T-helper 17 cell (primary cell): ENCODE results near the gene SRGAP2C. TPM values are rescaled to one million over a fixed set of nuclear protein-coding genes. Genes with fewer than 3 reads are reported as not detected.
"Not testable (repeated sequence)": the region's sequence is repeated elsewhere in the genome, so short reads cannot be mapped to it uniquely, and the experiment has no call there.

Experiments
- ATAC-seq: fragments of 150-1000 bp; cut with Tn5 transposase; 2 replicates; pipeline ENCODE4 v1.10.0; 2021; ENCODE audit warnings: mild to moderate bottlenecking, moderate library complexity
- DNase-seq, 3 donors: peaks; one replicate each; pipeline versions ENCODE4 v3.0.0 to v3.0.0-alpha.2; 2020 to 2021
- H3K9me3 ChIP-seq: one replicate; pipeline ENCODE4 v1.7.0; 2013; ENCODE audit warnings: low read length, mild to moderate bottlenecking; ENCODE audit not compliant: control insufficient read depth, poor library complexity, severe bottlenecking
- H3K27ac Mint-ChIP-seq: one replicate; pipeline ENCODE4 v1.8.0; 2022; ENCODE audit warnings: mild to moderate bottlenecking, moderate library complexity, mixed read lengths
- H3K27me3 Mint-ChIP-seq: one replicate; pipeline ENCODE4 v1.8.0; 2022; ENCODE audit warnings: mixed read lengths
- H3K36me3 Mint-ChIP-seq: one replicate; pipeline ENCODE4 v1.8.0; 2022; ENCODE audit warnings: low read depth, mixed read lengths
- H3K4me1 Mint-ChIP-seq: one replicate; pipeline ENCODE4 v1.8.0; 2022; ENCODE audit warnings: mild to moderate bottlenecking, mixed read lengths
- H3K4me3 Mint-ChIP-seq: one replicate; pipeline ENCODE4 v1.8.0; 2022; ENCODE audit warnings: mild to moderate bottlenecking, moderate library complexity, mixed read lengths
- total RNA-seq, 4 donors: library from RNA in 2 of 4; stranded (reverse) in 2 of 4; gene quantifications; one replicate each; pipeline ENCODE4 v1.2.3 and lab custom pipeline; 2022 to 2026

The SRGAP2C gene
- total RNA-seq, 2 donors from 2014 or later: 19.7 to 31.7 TPM

DNA sequence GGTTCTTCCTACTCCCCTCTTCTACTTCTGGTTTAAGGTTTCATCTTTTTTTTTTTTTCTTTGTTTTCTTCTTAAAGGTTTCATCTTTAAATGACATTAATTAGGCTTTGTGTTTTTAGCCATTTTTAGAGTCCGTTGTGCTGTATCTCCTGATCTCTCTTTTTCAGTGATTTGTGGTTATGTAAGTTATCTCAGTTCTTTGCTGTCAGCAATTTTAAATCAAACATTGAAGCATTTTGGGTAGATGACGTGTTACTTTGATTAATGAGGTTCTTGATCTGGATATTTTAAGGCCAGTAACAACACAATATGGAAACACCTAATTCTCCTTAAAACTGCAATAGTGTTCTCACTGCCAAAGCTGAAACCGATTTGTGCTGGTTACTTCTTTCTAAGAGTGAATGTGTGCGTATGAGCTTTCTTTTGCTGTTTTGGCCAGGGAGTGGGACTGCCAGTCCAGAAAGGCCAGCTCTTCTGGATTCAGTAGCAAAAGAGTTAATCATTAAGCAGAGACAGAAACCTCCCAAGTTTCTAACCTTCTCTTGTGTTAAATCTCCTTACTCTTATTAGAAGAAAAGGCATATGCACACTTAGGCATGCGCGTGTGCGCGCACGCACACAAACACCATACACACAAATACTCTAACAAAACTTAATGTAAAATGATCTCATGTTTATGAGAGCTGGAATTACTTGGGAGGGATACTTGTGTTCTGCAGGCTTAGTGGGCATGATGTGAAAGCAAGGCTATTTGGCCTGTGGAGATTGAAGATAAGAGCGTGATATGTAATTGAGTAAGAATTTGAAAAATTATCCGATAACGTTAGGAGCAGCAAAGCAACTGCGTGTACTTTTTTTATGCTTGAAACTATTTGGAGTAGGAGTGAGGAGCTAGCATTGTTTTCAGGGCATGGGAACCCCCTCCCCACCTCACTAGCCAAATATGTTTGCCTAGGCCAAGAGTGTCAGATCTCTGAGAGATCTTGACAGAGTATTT, 16.5 kb downstream of the SRGAP2C start:
- not testable (repeated sequence) for DNase-seq, H3K27me3 Mint-ChIP-seq, H3K27ac Mint-ChIP-seq, H3K4me1 Mint-ChIP-seq, ATAC-seq, H3K36me3 Mint-ChIP-seq, H3K4me3 Mint-ChIP-seq, H3K9me3 ChIP-seq

DNA sequence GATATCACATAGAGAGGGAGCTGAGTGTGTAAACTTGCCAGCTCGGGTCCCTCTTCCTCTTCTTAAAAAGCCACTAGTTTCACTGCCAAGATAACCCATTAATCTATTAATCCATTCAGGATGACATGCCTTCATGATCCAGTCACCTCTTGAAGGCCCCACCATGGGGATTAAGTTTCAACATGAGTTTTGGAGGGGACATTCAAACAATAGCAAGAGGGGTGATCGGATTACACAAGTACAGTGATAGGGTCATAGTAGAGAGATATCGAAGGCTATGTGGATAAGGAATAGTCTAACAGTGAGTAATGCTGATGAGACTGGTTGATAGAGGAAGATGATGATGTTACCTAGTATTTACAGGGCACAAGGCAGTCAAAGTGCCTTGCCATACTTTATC, 18.2 kb downstream of the SRGAP2C start:
- H3K27ac Mint-ChIP-seq, H3K9me3 ChIP-seq, H3K36me3 Mint-ChIP-seq, ATAC-seq, H3K4me1 Mint-ChIP-seq, DNase-seq, H3K4me3 Mint-ChIP-seq, H3K27me3 Mint-ChIP-seq: not testable (repeated sequence)

DNA sequence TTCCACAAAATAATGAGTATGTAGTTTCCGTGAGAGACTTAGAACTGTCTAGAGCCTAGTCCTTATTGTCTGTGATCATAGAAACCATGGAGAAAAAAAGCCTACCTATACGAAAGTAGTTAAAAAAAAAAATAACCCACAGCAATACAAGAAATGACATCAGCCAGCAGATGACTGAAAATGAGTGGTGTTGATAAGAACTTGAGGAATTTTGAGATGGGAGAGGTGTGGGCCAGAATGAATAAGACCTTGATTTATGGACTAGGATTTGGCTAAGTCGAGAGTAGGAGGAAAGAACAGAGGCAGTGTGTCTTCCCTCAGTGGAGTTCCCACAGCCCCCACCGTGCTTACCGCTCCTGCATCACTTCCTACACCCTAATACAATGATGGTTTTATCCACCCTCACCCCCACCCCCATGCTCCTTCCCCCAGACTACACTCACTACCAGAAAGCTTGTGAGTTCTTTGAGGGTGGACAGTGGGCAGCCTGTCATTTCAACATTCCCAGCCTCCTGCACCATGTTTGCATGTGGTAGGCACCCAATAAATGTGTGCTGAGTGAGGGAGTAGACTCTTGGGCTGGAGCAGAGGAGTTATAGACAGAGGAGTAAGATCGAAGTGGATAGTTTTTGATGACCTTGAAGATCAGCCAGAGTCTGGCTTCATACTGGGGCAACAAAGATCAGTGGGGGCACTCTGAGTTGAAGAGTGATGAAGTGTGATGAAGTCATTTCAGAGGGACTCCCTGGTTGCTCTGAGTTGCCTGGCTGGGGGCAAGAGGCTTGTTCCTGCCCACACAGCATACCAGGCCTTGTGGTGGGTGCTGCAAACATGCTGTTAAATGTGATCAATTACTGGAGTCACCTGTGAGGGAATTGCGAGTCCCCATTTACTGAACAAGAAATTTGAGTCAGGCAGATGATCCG, 21.3 kb downstream of the SRGAP2C start:
- not testable (repeated sequence) for H3K36me3 Mint-ChIP-seq, ATAC-seq, H3K27ac Mint-ChIP-seq, H3K9me3 ChIP-seq, DNase-seq, H3K27me3 Mint-ChIP-seq, H3K4me1 Mint-ChIP-seq, H3K4me3 Mint-ChIP-seq

DNA sequence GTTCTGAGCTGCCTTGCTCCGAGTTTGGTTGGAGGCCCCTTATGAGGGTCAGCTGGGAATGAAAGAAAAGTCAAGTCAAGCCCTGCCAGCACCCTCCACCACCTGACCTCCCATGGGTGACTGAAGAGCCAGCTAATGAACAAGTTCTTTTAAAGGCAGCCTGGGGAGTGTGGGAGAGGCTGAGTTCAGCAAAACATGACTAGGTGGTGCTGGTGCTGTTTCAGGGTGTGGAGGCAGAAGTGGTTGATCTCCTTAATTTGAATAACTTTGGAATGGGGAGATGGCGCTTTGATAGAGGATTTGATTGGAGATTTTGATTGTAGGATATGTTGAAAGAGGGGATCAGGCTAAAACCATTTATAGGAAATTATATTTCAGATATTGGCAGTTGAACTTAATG, 22.6 kb downstream of the SRGAP2C start:
- H3K4me1 Mint-ChIP-seq, H3K36me3 Mint-ChIP-seq, DNase-seq, H3K9me3 ChIP-seq, H3K27me3 Mint-ChIP-seq, H3K4me3 Mint-ChIP-seq, H3K27ac Mint-ChIP-seq, ATAC-seq: not testable (repeated sequence)

DNA sequence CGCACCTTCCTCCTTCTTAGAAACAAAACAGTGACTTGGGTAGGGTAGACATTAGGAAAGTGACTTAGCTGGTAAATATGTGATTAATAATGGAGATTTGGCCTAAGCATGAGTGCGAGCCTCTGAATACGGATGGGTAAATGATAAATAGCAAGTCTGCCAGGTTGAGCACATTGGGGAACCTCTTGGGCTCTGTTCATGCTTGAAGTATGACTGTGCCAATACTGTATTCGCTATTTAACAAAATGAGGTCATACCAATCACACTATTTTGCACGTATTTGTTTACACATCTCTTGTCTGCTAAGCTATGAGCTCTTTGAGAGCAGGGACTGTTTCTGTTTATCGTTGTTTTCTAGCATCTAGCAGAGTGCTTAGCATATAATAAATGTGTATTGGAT, 23.6 kb downstream of the SRGAP2C start:
- H3K36me3 Mint-ChIP-seq, H3K27ac Mint-ChIP-seq, H3K4me3 Mint-ChIP-seq, H3K9me3 ChIP-seq, ATAC-seq, H3K27me3 Mint-ChIP-seq, H3K4me1 Mint-ChIP-seq, DNase-seq: not testable (repeated sequence)

DNA sequence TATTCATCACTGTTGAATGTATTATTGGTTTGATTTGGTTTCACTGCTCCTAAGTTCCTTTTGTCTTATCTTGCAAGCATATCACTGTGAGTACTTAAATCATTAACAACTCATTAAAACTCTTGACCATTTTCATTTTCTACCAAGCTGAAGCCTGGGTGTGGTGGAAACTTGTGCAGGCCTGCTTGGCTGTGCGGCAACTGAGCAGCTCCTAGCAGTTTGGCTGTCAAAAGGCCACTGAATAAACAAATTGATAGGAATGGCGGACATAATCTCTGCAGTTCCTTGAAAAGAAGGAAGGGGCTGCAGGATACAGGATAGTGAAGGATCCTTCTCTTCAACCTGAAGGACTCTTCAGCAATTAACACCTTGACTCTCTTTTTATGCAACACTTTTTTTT, 26.0 kb downstream of the SRGAP2C start:
- H3K36me3 Mint-ChIP-seq, ATAC-seq, H3K27me3 Mint-ChIP-seq, H3K9me3 ChIP-seq, DNase-seq, H3K27ac Mint-ChIP-seq, H3K4me1 Mint-ChIP-seq, H3K4me3 Mint-ChIP-seq: not testable (repeated sequence)

DNA sequence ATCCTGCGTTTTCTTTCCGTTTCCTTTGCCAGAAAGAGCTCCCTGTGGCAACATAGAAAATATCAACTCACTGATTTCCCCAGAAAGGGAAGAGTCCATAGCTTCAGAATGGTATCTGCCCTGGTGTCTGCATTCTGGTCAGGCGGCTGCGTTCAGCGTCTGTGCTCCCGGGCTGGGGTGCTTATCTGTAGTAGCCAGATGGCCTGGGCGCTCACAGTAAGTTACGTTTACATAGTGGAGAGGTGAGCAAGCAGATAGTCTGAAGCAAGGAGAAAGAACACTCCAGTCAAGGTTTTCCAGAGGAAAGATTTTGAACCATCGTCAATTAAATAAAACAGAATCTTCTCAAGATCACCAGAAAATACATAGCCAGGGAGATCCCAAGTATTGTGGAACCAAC, 28.7 kb downstream of the SRGAP2C start:
- not testable (repeated sequence) for H3K9me3 ChIP-seq, H3K4me3 Mint-ChIP-seq, H3K4me1 Mint-ChIP-seq, H3K27me3 Mint-ChIP-seq, H3K36me3 Mint-ChIP-seq, DNase-seq, H3K27ac Mint-ChIP-seq, ATAC-seq

DNA sequence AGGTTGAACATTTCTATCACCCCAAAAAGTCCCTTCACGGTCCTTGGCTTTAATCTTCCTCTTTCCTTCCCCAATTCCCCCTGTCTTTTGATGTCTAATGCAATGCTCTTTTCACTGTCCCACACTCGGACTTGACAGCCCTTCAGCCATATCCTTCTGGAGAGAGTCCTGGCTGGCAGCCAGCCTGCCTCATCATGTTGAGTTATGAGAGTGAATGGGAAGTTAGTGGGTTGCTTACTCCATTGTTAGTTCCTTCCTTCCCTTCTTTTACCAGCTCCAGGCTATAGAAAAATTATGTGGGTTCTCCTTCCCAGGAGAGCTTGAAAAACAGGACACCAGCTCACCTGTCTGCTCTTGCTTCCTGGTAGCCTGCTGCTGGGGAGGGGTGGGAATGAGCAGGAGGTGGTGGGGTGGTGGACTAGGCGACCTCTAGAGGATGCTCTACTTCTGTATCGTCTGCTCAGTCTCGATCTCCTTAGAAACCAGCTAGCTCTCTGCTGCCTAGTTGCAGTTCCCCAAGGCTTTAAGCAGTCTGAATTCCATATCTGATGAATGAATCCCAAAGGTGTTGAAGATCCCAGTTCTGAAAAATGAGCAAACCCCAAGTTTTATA, 29.9 kb downstream of the SRGAP2C start:
- ATAC-seq: peak; percentile 36
- H3K4me3 Mint-ChIP-seq, H3K4me1 Mint-ChIP-seq, H3K36me3 Mint-ChIP-seq, DNase-seq, H3K9me3 ChIP-seq, H3K27ac Mint-ChIP-seq, H3K27me3 Mint-ChIP-seq: not testable (repeated sequence)

DNA sequence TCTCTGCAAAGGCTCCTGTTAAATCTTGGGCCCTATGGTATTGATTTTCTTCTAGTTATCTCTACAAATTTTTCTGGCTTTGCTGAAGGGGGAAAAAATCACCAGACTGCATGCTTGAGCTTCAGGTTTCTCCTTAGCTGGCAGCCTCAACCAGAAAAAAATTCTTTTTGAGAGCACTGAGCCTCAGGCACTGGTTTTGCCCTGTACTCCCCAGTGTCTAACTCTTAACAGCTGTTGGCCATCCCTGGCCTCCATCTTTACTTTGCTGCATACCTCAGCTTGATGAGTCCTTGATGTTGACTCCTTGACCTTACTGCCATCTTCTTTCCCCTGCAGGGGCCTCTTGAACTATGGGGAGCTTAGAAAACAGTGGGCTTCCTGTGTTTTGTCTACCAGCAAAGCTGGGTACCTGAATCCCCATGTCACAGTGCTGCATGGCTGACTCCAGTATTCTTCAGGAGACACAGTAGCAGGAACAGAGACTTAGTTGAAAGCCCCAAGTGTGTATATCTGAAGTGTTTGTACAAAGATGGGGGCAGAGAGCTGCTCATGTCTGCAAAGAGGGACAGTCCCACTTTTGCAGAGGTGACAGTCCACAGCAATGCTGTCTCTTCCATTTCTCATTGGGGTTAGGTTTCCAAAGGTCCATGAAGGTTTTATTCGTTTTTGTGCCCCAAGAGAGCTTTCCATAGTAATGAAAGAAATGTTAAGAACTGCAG, 31.1 kb downstream of the SRGAP2C start:
- H3K36me3 Mint-ChIP-seq, ATAC-seq, H3K27ac Mint-ChIP-seq: not testable (repeated sequence)

DNA sequence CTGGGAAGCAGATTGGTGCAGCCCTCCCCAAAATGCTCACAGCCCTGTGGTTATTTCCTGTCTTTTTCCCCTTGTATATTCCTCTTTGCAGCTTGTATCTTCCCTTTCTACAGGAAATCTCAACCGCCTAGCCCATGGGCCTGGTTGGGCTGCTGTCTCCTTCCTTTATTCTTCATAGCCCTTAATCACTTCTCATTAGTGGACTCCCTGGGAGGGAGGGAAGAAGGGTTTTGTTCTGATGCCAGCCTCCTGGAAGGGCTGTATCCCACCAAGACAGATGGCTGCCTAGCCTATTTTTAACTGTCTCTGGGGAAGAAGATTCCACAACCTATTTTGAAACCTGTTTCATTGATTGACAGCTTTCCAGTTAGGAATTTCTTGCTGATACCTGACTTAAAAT, 31.9 kb downstream of the SRGAP2C start:
- H3K9me3 ChIP-seq, H3K27me3 Mint-ChIP-seq, DNase-seq, H3K4me3 Mint-ChIP-seq, H3K27ac Mint-ChIP-seq, H3K36me3 Mint-ChIP-seq, ATAC-seq, H3K4me1 Mint-ChIP-seq: not testable (repeated sequence)

More for the DNA sequence above, 31.1 kb downstream of the SRGAP2C start:
- H3K9me3 ChIP-seq, H3K27me3 Mint-ChIP-seq, DNase-seq, H3K4me3 Mint-ChIP-seq, H3K4me1 Mint-ChIP-seq: not testable (repeated sequence)

DNA sequence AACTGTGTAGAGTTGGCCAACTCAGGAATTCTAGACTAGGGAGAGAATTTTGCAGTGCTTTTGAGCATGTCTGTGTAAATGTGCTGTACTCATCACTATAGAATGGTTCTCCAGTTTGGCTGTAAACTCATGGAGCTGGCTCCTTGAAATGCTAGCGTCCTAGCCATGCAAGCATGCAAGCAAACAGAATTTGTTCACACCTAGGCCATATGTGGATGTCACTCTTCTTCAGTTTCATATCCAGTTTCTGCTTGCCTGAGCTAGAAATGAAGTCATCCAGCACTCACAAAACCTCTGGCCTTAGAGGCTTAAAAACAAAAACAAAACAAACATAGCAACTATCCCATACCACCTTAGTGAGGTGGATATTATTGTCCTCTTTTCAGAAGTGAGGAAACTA, 37.0 kb downstream of the SRGAP2C start:
- not testable (repeated sequence) for H3K36me3 Mint-ChIP-seq, H3K4me3 Mint-ChIP-seq, H3K4me1 Mint-ChIP-seq, H3K27ac Mint-ChIP-seq, DNase-seq, H3K9me3 ChIP-seq, H3K27me3 Mint-ChIP-seq
- peak; percentile 42 for ATAC-seq

DNA sequence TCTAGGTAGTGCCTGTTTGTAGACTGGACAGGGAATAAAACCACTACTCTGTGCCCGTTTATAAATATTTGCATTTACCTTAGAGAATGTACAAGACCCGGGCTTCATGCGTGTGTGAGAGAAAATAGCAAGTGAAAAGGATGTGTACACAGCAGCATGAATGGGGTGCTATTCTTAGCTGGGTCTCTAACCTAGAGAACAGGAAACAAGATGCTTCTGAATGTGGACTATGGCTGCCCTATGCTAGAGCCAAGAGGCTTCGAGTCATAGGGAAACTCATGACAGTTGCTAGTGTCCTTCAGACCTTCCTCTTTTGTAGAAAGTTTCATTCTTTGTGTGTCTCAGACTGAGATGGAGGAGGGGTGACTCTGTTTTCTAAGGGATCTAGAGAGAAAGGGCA, 39.9 kb downstream of the SRGAP2C start:
- not testable (repeated sequence) for H3K27me3 Mint-ChIP-seq, H3K4me3 Mint-ChIP-seq, H3K36me3 Mint-ChIP-seq, H3K4me1 Mint-ChIP-seq, H3K27ac Mint-ChIP-seq, H3K9me3 ChIP-seq, DNase-seq
- peak; percentile 84 for ATAC-seq
